ENCODE data around the gene SERINC5. TPM values are rescaled to one million over a fixed set of nuclear protein-coding genes. Genes with fewer than 3 reads are reported as not detected.

SERINC5 gene
- total RNA-seq, 1 donor from 2014 or later = 57.3 TPM

DNA sequence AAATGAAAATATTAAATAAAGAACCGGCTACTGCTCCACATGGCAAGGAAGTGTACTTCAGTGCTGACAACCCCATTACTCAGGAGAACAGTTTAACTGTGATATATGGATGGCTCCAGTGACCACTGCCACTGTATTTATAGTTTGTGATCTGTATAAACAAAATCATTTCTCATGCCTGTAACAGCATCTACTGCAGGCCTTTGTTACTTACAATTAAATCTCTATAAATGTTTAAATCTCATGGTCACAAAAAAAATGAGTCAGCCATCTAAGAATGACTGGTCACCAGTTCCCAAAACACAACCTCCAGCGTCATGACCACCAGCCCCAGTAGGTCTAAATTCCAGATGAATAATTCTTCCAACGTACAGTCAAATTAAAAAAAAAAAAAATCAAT is 24.6 kb downstream of the SERINC5 start:
- peak; percentile 91 for DNase-seq (ENCODE audit: low read depth)

DNA sequence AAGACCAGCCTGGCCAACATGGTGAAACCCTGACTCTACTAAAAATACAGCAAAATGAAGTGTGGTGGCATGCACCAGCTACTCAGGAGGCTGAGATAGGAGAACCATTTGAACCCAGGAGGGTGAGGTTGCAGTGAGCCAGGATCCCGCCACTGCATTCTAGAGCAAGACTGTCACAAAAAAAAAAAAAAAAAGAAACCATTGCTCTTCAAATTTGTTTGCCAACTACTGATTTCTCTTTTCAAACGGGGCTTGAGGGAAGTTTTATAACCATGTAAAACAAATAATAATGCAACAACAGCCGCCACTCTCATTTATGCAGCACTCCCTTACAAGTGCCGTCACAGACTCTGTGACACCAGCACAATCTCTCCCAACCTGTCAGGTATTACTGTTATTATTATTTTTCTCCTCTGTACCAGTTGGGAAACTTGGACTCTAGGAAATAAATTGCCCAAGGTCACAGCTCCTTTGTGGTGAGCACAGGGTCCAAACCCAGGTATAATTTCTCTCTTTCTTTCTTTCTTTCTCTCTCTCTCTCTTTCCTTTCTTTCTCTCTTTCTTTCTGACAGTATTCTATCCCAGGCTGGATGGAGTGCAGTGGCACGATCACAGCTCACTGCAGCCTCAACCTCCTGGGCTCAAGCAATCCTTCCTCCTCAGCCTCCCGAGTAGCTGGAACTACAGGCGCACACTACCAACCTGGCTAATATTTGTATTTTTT is 25.4 kb downstream of the SERINC5 start:
- DNase-seq (ENCODE audit: low read depth) (no peak), FAIRE-seq (no peak)
- H3K36me3 Mint-ChIP-seq (ENCODE audit: low read depth, unreplicated experiment) = no peaks in the 10 kb centered on the region
- no peaks in the 10 kb centered on the region for H3K27me3 ChIP-seq (ENCODE audit: insufficient read depth, low read length)
- H3K4me1 ChIP-seq (ENCODE audit: insufficient read depth, low read length) = peaks cover 17% of the 10 kb centered on the region
- H3K9me3 Mint-ChIP-seq (ENCODE audit: unreplicated experiment) = no peaks in the 10 kb centered on the region
- no peaks in the 10 kb centered on the region for H3K4me1 Mint-ChIP-seq (ENCODE audit: low read depth, unreplicated experiment)
- H3K27ac ChIP-seq (ENCODE audit: low read depth, low read length) = peak overlapping the region; percentile 79
- H3K79me2 ChIP-seq (ENCODE audit: insufficient read depth, low read length) = peaks cover 54% of the 10 kb centered on the region
- no peak overlapping the region for H3K27ac Mint-ChIP-seq (ENCODE audit: unreplicated experiment)
- peak overlapping the region; percentile 66 for H3K9ac ChIP-seq (ENCODE audit: low read length)
- H3K4me2 ChIP-seq (ENCODE audit: low read length) = peak overlapping the region; percentile 16
- H3K4me3 Mint-ChIP-seq (ENCODE audit: unreplicated experiment) = no peak overlapping the region
- H3K36me3 ChIP-seq (ENCODE audit: insufficient read depth, low read length) = no peaks in the 10 kb centered on the region
- no peak for TF ChIP-seq EZH2 (IDR thresholded peaks at IDR 0.05; ENCODE audit: insufficient read depth, low read length)
- TF ChIP-seq, protein P1, sequence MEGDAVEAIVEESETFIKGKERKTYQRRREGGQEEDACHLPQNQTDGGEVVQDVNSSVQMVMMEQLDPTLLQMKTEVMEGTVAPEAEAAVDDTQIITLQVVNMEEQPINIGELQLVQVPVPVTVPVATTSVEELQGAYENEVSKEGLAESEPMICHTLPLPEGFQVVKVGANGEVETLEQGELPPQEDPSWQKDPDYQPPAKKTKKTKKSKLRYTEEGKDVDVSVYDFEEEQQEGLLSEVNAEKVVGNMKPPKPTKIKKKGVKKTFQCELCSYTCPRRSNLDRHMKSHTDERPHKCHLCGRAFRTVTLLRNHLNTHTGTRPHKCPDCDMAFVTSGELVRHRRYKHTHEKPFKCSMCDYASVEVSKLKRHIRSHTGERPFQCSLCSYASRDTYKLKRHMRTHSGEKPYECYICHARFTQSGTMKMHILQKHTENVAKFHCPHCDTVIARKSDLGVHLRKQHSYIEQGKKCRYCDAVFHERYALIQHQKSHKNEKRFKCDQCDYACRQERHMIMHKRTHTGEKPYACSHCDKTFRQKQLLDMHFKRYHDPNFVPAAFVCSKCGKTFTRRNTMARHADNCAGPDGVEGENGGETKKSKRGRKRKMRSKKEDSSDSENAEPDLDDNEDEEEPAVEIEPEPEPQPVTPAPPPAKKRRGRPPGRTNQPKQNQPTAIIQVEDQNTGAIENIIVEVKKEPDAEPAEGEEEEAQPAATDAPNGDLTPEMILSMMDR (IDR thresholded peaks at IDR 0.05; ENCODE audit: insufficient read depth, low read depth, low read length) = no peak
- peaks cover 2% of the 10 kb centered on the region for H4K20me1 ChIP-seq (ENCODE audit: insufficient read depth, low read length)
- no peaks in the 10 kb centered on the region for H3K9me3 ChIP-seq (ENCODE audit: insufficient read depth, low read depth, low read length)
- no peak overlapping the region for H3K4me3 ChIP-seq (ENCODE audit: insufficient read depth, low read depth, low read length)
- no peak overlapping the region for H2AFZ ChIP-seq (ENCODE audit: low read depth, low read length)
- H3K27me3 Mint-ChIP-seq (ENCODE audit: low read depth, unreplicated experiment) = no peaks in the 10 kb centered on the region

More for the DNA sequence above, 24.6 kb downstream of the SERINC5 start:
- peaks cover 3% of the 10 kb centered on the region for H3K36me3 Mint-ChIP-seq (ENCODE audit: low read depth, unreplicated experiment)
- H3K36me3 ChIP-seq (ENCODE audit: insufficient read depth, low read length) = no peaks in the 10 kb centered on the region
- no peaks in the 10 kb centered on the region for H3K9me3 Mint-ChIP-seq (ENCODE audit: unreplicated experiment)
- H2AFZ ChIP-seq (ENCODE audit: low read depth, low read length) = no peak overlapping the region
- H3K4me1 ChIP-seq (ENCODE audit: insufficient read depth, low read length) = peaks cover 17% of the 10 kb centered on the region
- peak overlapping the region; percentile 66 for H3K9ac ChIP-seq (ENCODE audit: low read length)
- H3K27ac ChIP-seq (ENCODE audit: low read depth, low read length) = peak overlapping the region; percentile 79
- H3K27me3 ChIP-seq (ENCODE audit: insufficient read depth, low read length) = no peaks in the 10 kb centered on the region
- H3K4me1 Mint-ChIP-seq (ENCODE audit: low read depth, unreplicated experiment) = no peaks in the 10 kb centered on the region
- no peak overlapping the region for H3K4me3 ChIP-seq (ENCODE audit: insufficient read depth, low read depth, low read length)
- H3K27ac Mint-ChIP-seq (ENCODE audit: unreplicated experiment) = no peak overlapping the region
- H3K4me2 ChIP-seq (ENCODE audit: low read length) = peak overlapping the region; percentile 16
- H3K79me2 ChIP-seq (ENCODE audit: insufficient read depth, low read length) = peaks cover 58% of the 10 kb centered on the region
- no peaks in the 10 kb centered on the region for H4K20me1 ChIP-seq (ENCODE audit: insufficient read depth, low read length)
- no peak for TF ChIP-seq EZH2 (IDR thresholded peaks at IDR 0.05; ENCODE audit: insufficient read depth, low read length)
- TF ChIP-seq, protein P1 (IDR thresholded peaks at IDR 0.05; ENCODE audit: insufficient read depth, low read depth, low read length) = no peak
- H3K27me3 Mint-ChIP-seq (ENCODE audit: low read depth, unreplicated experiment) = no peaks in the 10 kb centered on the region
- no peak overlapping the region for H3K4me3 Mint-ChIP-seq (ENCODE audit: unreplicated experiment)
- peak; percentile 41 for FAIRE-seq
- no peaks in the 10 kb centered on the region for H3K9me3 ChIP-seq (ENCODE audit: insufficient read depth, low read depth, low read length)

DNA sequence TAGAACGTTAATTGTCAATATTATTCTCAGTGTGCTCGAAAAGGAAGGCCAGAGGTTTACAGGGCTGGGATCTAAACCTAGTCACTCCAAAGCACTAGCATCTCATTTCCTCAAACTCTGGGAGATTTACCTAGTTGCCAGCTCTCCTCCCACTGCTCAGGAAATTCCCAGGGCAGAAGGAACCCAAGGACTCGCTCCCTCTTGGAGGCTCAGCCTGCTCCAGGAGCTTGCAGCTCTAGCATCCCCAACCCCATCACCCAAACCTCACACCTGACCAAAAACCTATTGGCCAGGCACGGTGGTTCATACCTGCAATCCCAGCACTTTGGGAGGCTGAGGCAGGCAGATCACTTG is 26.0 kb downstream of the SERINC5 start:
- no peak for TF ChIP-seq EZH2 (IDR thresholded peaks at IDR 0.05; ENCODE audit: insufficient read depth, low read length)
- TF ChIP-seq, protein P1 (IDR thresholded peaks at IDR 0.05; ENCODE audit: insufficient read depth, low read depth, low read length) = no peak
- Mint-ChIP-seq H3K4me1 (ENCODE audit: low read depth, unreplicated experiment) (no peaks in the 10 kb centered on the region), H3K27ac (ENCODE audit: unreplicated experiment) (no peak overlapping the region), H3K27me3 (ENCODE audit: low read depth, unreplicated experiment) (no peaks in the 10 kb centered on the region), H3K36me3 (ENCODE audit: low read depth, unreplicated experiment) (no peaks in the 10 kb centered on the region), H3K4me3 (ENCODE audit: unreplicated experiment) (no peak overlapping the region), H3K9me3 (ENCODE audit: unreplicated experiment) (no peaks in the 10 kb centered on the region)
- Histone ChIP-seq H3K4me1 (ENCODE audit: insufficient read depth, low read length) (peaks cover 17% of the 10 kb centered on the region), H3K27ac (ENCODE audit: low read depth, low read length) (peak overlapping the region; percentile 31), H3K9ac (ENCODE audit: low read length) (peak overlapping the region; percentile 15), H3K27me3 (ENCODE audit: insufficient read depth, low read length) (no peaks in the 10 kb centered on the region), H3K9me3 (ENCODE audit: insufficient read depth, low read depth, low read length) (no peaks in the 10 kb centered on the region), H2AFZ (ENCODE audit: low read depth, low read length) (no peak overlapping the region), H3K4me3 (ENCODE audit: insufficient read depth, low read depth, low read length) (no peak overlapping the region), H4K20me1 (ENCODE audit: insufficient read depth, low read length) (peaks cover 7% of the 10 kb centered on the region), H3K36me3 (ENCODE audit: insufficient read depth, low read length) (no peaks in the 10 kb centered on the region), H3K4me2 (ENCODE audit: low read length) (peak overlapping the region; percentile 31), H3K79me2 (ENCODE audit: insufficient read depth, low read length) (peaks cover 58% of the 10 kb centered on the region)
- no peak for FAIRE-seq
- no peak for DNase-seq (ENCODE audit: low read depth)

All from astrocyte (in vitro differentiated cells and primary cell).